Stomach (tissue), 4 donors: Measurements from ENCODE around the gene WHRN.

Experiments used
- CTCF ChIP-seq, 7 experiments: fragments of 450-650 bp in 4 of 7; fragments of 200-600 bp in 3 of 7; sonication (generic) in 3 of 7; IDR thresholded peaks; one replicate each; pipeline ENCODE4 v1.5.1; 2016 to 2019; ENCODE audit warnings: antibody characterized with exemption in 7 of 7, control low read depth in 2 of 7, mild to moderate bottlenecking in 1 of 7
- EP300 ChIP-seq: sonication (generic); formaldehyde crosslinking; IDR thresholded peaks from one replicate; pipeline ENCODE4 v1.6.1; 2017; ENCODE audit warnings: antibody characterized with exemption
- POLR2A ChIP-seq, 4 donors: fragments of 450-650 bp; IDR thresholded peaks; one replicate each; pipeline ENCODE4 v1.6.1; 2016; ENCODE audit warnings: antibody characterized with exemption in 4 of 4, control low read depth in 2 of 4, mild to moderate bottlenecking in 1 of 4, moderate library complexity in 1 of 4
- POLR2AphosphoS5 ChIP-seq, 3 donors: sonication (generic); formaldehyde crosslinking; IDR thresholded peaks; one replicate each; pipeline ENCODE4 v1.6.1; 2016; ENCODE audit warnings: antibody characterized with exemption in 3 of 3

GRCh38 chr9:114460513-114461199 lies 44.6 kb downstream of the WHRN start:
- TF ChIP-seq POLR2A (IDR thresholded peaks at IDR 0.05), result no peak
- TF ChIP-seq POLR2AphosphoS5 (IDR thresholded peaks at IDR 0.05), result no peak
- no peak for TF ChIP-seq CTCF (IDR thresholded peaks at IDR 0.05)
- no peak for TF ChIP-seq EP300
